ENCODE results near the gene STRN4.
"Not testable (repeated sequence)": the region's sequence is repeated elsewhere in the genome, so short reads cannot be mapped to it uniquely, and the experiment has no call there.

The STRN4 gene

GRCh38 chr19:46746281-46747057 is at the start of gene STRN4:
TSS of gene STRN4 (minus strand) at chr19:46746450. CDS start at chr19:46746430, 20 bp downstream.
- no peak for DNase-seq (ENCODE audit: low read depth)

DNA sequence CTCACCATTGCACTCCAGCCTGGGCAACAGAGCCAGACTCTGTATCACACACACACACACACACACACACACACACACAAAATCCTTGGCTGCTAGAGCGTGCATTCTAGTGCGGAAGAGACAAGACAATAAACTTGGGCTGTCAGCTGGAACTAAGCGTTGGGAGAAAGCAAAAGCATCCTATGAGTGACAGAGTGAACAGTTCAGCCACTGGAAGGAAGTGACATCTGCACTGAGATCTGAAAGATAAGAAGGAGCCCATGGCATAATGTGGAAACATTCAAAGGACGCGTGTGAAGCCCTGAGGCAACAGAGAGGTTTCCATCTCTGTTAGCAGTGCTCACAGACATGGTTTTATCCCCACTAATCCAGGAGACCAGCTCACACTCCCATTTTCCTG is 45.7 kb upstream of the STRN4 start:
- DNase-seq (ENCODE audit: low read depth), result no peak

GRCh38 chr19:46789371-46789770 is 43.1 kb upstream of the STRN4 start:
- DNase-seq (ENCODE audit: low read depth), result no peak

- no peak for DNase-seq (ENCODE audit: low read depth)
These were observed 42.7 kb upstream of the STRN4 start for GRCh38 chr19:46788968-46789338.

GRCh38 chr19:46788262-46788967 is 42.2 kb upstream of the STRN4 start, which contains the start of gene SLC1A5:
TSS of gene SLC1A5 (minus strand) at chr19:46788594. CDS start at chr19:46787965, 629 bp downstream.
- DNase-seq (ENCODE audit: low read depth), result peak; percentile 87

DNA sequence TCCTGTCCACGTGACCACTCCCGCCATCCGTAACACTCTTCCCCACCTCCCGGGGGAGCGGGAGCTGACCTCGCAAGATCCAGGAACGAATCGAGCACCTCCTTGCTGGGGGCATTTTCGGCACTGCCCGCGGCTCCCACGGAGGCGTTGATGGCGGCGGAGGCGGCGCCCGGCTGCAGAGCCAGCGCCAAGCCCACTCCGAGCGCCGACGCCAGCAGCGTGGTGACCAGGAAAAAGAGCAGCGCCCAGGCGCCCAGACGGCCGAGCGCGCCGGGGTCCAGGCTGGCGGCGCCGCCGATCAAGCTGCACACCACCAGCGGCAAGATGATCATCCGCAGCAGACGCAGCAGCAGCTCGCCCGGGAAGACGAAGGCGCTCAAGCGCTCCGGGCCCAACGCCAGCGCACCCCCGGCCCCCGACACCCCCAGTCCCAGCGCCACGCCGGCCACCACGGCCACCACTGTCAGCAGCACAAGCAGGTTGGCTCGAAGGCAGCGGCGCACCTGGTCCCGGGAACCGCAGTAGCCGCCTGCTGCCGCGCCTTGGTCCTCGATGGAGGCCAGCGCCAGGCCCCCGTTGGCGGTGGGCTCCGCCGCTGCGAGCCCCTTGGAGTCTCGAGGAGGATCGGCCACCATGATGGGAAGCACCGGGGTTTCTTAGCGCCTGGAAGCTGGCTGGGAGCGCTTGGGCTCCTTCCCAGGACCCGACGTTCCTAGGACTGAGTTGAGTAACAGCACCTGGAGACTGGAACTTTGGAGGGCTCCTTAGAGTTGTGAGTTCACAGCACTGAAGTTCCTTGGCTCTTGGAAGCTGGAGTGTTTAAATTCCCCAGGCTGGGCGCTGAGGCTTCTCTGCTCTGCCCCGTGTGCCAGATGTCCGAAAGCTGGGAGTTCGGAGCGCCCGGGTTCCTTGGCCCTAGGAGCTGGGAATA is 41.3 kb upstream of the STRN4 start:
- no peak for DNase-seq (ENCODE audit: low read depth)

- no peak for DNase-seq (ENCODE audit: low read depth)
These were observed 40.7 kb upstream of the STRN4 start for GRCh38 chr19:46787040-46787330.

DNA sequence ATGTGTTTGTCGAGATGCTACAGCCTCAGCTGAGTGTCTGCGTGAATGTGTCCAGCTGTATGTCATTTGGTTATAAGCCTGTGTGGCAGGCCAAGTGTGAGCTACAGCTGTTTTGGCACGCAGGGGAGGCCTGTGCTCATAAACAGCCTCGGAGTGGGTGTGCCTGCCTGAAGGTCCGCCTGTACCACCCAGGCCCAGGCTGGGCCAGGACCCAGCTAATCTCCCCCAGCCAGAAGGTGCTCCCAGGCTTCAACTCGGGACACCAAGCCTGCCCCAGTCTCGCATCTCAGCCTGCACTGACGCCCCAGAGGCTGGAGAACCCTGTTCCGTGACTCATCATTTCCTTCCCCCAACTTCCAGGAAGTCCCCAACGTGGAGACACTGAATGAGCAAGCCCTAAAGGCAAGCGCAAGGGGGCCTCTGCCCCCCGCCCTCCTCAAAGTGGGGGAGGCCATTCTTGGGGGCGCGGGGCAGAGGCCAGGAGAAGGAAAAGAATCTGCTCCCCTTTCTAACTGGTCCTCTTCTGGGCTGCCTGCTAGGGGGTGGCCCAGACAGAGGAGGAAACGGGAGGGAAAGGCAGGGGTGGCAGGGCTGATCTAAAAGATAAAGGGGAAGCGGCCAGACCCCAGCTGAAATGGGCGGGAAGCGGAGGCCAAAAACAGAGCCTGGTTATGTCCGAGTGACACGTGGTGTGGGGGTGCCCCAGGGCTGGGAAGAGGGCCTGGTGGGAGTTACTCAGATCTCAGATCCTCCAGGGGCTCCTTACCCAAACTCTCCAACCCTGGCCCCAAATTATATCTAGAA is 40.2 kb upstream of the STRN4 start:
- DNase-seq (ENCODE audit: low read depth), result peak; percentile 78

DNA sequence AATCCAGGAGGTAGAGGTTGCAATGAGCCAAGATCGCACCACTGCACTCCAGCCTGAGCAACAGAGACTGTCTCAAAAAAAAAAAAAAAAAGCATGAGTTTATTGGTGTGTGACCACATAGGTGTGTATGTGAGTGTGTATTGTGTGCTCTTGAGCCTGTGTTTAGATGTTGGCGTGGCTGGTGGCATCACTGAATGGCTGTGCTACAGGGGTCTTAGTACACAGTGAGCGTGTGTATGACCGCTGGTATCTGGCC is 39.7 kb upstream of the STRN4 start:
- no peak for DNase-seq (ENCODE audit: low read depth)

DNA sequence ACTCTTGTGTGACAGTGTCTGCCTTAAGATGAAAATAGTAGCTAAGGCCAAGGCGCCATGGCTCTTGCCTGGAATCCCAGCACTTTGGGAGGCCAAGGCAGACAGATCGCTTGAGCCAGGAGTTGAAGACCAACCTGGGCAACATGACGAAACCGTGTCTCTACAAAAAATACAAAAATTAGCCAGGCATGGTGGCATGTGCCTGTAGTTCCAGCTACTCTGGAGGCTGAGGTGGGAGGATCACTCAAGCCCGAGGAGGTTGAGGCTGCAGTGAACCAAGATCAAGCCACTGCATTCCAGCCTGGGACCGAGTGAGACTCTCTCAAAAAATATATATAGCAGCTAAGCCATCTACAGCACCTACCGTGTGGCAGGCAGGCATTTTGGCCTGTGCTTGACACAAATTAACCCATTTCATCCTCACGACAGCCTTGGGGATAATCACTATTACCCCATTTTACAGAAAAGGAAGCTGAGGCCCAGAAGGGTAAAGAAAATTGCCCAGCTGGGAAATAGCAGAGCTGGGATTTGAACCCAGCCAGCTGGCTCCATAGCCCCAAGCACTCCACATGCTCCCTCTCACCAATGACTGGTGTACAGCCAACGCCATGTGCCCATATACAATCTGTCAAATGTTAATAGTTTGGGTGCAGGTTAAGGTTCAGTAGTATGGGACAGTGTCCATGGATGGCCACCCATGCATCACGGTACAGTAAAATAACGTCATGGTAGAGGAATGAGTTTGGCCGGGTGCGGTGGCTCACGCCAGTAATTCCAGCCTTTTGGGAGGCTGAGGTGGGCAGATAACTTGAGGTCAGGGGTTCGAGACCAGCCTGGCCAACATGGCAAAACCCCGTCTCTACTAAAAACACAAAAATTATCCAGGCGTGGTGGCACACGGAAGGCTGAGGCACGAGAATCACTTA is 39.1 kb upstream of the STRN4 start:
- no peak for DNase-seq (ENCODE audit: low read depth)

- peak; percentile 80 for DNase-seq (ENCODE audit: low read depth)
These were observed 38.2 kb upstream of the STRN4 start for GRCh38 chr19:46784262-46785053.

GRCh38 chr19:46783670-46784069 is 37.4 kb upstream of the STRN4 start:
- DNase-seq (ENCODE audit: low read depth), result no peak

GRCh38 chr19:46782355-46783019 is 36.2 kb upstream of the STRN4 start:
- no peak for DNase-seq (ENCODE audit: low read depth)

DNA sequence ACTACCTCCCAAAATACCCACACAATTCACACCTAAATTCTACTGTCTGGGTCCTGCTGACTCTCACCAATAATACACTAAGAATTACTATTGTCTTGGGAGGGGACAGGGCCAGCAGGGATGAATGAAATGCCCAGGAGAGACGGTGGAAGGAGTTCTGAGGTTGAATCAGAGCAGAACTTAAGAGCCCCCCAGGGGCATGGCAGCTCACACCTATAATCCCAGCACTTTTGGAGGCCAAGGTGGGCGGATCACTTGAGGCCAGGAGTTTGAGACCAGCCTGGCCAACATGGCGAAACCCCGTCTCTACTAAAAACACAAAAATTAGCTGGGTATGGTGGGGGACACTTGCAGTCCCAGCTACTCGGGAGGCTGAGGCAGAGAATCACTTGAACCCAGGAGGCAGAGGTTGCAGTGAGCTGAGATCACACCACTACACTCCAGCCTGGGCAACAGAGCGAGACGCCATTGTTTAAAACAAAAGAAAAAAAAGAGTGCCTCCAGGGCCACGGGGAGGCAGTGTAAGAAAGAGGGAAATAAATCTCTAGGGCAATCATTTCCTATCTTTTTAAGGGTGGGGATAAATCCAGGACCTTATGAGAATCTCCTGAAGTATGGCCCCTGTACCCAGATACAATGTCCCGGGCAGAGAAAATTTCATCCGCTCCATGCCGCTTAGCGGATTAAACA is 31.9 kb upstream of the STRN4 start:
- not testable (repeated sequence) for DNase-seq (ENCODE audit: low read depth)

- no peak for DNase-seq (ENCODE audit: low read depth)
These were observed 31.0 kb upstream of the STRN4 start for GRCh38 chr19:46776927-46777911.

GRCh38 chr19:46775642-46776258 is 29.5 kb upstream of the STRN4 start:
- no peak for DNase-seq (ENCODE audit: low read depth)

DNA sequence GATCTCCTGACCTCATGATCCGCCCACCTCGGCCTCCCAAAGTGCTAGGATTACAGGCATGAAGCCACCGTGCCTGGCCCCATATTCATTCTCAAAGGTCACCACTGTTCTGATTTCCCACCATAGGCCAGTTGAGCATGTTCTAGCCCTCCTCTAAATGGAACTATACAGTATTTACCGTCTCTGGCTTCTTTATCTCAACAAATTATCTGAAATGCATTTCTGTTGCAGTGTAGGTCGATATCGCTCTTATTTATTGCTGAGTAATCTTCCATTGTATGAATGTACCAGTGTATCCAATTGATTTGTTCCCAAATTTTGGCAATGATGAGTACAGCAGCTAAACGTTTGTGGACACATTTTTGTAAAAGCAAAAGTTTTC is 26.8 kb upstream of the STRN4 start:
- DNase-seq (ENCODE audit: low read depth), result no peak
